Right hindlimb (tissue), 1 donor: ENCODE results near the gene EMX1.

Source experiments
- DNase-seq: peaks from one replicate; pipeline ENCODE4 v3.0.0-alpha.2; 2018

The EMX1 gene

DNA sequence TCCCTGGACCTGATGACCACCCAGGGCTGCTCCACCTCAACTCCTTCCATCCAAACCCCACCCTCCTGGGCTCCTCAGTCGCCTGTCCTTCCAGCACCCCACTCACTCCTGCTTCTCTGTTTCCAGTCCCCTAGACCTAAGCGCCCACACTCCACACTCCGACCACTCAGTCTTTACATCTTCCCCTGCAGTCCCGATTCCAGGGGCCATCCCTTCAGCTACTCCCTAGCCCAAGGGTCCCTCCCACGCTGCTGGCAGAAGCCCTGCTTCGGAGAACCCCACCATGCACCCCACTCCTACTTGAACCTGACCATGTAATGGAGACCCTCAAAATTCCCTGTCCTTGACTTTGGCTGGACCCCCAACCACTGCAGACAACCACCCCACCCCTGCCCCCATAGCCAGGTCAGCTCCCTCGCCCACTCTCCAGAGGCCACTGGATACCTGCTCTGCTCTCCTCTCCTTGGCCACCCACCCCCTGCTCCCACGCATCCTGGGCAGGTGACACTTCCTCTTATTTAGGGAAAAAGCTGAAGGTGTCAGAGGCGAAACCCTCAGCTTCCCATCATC, 28.2 kb downstream of the EMX1 start:
- no peak for DNase-seq

DNA sequence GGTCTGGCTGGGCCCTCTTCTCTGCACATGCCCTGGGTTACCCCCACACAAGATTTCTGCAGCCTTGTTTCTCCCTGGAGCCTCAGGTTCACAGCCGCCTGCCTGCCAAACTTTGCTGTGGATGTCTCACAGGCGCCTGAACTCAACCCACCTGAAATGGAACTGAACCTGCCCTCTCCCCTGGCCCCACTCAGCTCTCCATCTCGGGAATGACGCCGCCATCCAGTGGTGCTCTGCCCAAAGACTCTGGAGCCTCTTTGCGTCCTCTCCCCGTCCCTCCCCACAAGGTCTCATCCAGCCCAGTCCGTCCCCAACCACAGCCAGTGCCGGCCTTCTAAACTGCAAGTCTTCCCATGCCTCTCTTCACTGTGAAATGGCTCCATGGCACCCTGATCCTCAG, 29.1 kb downstream of the EMX1 start:
- DNase-seq = no peak

DNA sequence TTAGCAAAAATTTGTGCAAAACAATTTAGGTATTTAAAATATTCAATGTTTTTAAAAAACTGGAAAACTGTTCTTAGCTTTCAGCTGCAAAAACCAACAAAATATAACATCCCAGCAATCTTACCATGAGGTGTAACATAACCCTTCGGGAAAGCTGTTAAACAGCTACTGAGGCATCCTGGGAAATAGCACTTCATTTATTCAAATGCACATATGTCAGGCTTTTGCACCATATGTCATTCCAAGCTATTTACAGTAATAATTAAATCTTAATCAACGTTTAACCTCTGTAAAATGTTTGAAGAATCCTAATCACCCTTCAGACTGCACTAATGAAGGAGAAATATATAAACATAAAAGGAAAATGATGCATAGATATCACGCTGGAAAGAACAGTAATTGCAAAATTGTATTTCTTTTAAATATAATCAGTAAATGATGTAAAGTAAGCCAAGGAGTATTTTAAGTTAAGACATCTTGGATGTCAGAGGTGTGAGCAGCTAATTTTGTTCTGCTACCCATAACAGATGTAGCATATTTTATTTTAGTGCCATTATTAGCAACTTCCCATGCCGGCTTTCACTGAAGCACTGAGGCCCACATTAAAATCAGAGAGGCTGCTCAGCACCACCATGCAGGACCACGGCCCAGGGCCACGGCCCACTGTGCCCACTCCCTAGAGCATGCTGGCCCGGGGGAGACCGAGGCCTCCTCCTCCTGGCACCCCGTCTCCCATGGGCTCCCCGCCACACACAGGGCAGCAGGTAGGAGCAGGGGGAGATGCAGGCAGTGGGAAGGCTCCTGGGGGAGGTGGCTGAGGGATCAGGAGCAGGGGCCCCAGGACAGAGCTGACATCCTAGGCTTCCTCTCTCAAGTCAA, 30.9 kb downstream of the EMX1 start:
- no peak for DNase-seq

DNA sequence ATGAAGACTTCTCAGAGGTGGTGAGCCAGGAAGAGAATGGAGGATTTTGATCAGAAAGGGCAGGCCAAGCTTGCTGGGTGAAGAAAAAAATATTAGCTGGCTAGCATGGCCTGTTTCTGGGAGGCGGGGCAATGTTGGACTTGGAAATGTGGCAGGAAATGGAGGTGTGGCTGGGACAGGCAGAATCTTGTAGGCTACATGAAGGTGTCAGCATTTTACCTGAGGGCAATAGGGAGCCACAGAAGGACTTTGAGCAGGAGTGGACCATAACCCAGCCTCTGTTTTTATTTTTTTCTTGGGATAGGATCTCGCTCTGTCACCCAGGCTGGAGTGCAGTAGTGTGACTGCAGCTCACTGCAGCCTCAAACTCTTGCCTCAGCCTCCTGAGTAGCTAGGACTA, 31.7 kb downstream of the EMX1 start:
- no peak for DNase-seq

DNA sequence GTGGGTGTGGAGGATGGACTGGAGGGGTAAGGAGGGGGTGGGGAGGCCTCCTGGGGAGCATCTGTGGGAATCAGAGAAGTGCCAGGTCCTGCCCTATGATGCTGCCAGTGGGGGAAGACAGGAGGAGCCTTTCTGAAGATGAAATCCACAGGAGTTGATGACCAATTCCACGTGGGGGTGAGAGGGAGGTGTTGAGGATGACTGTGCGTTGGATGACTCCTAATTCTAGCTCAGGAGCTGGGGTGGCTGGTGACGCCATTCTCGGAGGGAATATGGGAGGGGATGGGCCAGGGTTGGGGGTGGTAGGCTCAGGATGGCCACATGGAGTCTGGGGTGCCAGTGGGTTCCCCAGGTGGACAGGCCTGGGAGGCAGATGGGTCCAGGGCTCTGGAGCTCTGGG, 32.3 kb downstream of the EMX1 start:
- no peak for DNase-seq

DNA sequence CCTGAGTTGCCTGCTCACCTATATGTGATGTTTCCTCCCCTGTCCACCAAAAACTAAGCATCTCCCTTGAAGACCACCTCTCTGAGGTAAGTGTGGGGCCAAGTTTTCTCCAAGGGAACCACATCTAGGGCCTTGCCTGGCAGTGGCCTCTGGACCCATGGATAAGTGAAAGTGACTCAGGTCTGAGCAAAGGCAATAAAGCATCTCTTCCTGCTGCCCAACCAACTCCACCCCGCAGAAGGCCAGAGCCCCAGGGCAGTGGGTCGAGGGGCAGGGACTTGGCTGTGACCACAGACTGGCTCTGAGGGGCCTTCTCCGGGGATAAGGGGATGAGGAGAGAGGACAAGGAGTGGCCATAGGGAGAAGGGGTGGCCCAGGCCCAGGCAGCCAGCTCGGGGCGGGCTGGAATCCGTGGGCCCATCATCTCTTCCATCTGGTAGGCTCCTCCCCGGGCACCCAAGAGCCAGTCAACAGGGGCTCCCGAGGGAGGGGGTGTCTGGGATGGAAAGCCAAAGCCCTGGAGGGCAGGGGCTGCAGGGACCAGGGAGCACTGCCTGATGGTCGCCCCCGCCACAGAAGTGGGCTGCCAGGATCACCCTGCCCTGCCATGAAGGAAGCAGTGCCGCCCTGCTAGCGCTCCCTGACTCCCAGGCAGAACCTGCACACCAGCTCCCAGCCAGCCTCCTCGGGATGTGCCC, 33.4 kb downstream of the EMX1 start:
- no peak for DNase-seq

DNA sequence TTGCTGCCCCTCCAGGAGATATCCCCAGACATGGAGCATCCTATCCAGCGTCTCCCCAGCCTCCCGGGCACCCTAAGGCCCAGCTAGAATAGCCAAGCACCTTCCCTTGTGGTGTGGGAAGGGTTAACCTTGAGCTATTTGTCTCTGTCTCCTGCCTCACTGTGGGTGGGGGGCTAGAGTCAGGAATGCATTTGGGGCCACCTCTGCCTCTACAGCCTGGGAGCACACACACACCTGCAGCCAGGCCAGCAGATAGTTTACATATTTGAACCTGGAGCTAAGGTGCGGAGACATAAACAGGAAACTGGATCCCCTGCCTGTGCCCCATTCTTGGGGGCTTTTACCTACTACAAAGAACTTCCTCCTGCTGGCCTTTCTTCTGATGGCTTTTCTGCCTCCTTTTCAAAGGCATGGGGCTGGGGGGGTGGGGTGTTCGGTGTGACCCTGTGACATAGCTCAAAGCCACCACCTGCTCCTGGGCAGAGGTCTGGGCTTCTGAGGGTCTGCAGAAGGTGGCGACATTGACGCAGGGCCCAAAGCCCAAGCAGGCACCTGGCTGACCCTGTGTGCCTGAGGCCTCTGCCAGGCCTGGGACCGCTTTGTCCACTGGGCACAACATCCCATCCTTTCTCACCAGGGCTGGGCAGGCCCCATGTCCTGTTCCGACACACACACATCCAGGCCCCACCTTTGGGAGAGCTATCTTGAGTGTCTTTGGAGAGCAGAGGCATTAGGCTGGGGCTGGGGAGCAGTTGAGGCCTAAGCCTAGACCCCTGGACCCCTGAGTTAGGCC, 34.2 kb downstream of the EMX1 start:
- DNase-seq = no peak

DNA sequence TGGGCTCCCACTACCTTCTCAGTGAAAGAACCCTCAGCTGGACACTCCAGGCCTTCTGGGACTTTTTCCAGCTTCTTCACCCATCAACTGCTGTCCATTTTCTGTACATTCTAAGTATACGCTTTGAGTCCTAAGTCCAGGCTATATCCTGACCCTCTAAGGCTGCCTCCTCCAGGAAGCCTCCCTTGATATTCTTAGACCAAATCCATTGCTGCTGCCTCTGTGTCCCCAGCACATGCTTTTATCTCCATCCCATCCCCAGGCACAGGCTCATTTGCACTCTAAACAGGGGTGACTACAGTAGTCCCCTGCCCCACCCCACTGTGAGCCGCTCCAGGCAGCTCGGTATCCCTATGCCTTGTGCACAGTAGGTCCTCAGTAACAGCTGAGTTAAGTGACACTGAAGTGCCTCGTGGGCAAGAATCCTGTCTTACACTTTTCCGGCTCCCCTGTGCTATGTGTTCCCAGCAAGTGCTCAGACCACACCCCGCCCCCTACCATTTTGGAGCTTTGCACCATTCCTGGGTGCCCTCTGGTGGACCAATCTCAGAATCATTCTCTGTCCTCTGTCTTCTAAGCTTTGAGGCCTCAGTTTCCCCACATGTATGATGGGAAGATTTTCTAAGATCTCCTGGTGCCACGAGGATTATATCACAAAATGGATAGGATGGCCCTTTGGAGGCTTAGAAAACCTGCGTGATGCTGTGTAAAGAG, 34.9 kb downstream of the EMX1 start:
- DNase-seq = no peak

DNA sequence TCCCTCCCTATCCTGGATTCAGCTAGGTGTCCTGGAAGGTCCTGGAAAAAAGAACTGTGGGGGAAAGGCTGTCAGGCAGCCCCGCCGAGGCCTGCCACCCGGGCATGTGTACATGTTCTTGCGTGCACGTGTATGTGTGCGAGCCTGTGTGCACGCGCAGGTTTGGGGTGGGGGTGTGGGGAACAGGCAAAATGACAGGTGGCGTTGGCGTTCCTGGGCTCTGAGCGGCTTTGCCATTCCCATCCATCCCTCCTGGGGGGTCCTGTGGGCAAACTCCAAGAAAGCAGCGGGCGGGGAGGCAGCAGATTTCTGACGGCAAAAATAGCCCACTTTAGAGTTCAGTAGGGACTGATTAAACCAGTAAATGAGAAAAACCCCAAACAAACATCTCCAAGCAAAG, 35.6 kb downstream of the EMX1 start:
- DNase-seq = no peak

DNA sequence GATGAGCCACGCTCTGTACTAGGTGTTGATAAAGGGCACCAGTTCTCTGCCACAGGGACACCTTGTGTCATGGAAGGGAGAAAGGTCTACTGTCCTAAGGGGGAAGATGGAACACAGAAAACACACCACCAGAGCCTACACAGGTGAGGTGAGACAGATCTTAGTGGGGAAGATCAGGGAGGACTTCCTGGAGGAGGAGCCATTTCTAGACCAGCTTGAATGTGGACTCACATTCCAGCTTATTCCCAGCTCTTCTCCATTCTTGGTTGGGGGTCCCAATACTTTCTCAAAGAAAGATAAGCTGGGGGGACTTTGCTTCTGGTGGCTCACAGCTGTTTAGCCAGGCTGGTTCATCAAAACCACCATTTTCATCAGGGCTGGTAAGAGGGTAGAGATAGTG, 36.2 kb downstream of the EMX1 start:
- DNase-seq = no peak

DNA sequence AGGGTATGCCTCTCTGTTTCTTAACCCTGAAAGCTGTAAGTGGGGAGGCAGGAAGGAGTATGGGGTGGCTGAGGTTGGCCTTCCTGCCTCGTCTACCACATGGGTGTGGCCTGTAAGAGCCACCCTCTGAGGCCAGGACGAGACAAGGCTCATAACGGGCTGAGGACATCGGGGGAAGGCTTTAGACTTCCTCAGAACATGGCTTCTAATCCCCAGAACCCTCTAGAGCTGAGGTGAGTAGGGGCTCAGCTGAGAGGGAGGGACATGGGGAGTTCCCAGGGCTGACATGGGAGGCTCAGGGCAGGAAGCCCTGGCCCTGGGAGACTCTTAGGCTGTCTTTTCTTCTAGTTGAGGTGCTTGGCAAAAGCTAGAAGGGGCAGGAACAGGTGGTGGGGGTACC, 36.7 kb downstream of the EMX1 start:
- no peak for DNase-seq

DNA sequence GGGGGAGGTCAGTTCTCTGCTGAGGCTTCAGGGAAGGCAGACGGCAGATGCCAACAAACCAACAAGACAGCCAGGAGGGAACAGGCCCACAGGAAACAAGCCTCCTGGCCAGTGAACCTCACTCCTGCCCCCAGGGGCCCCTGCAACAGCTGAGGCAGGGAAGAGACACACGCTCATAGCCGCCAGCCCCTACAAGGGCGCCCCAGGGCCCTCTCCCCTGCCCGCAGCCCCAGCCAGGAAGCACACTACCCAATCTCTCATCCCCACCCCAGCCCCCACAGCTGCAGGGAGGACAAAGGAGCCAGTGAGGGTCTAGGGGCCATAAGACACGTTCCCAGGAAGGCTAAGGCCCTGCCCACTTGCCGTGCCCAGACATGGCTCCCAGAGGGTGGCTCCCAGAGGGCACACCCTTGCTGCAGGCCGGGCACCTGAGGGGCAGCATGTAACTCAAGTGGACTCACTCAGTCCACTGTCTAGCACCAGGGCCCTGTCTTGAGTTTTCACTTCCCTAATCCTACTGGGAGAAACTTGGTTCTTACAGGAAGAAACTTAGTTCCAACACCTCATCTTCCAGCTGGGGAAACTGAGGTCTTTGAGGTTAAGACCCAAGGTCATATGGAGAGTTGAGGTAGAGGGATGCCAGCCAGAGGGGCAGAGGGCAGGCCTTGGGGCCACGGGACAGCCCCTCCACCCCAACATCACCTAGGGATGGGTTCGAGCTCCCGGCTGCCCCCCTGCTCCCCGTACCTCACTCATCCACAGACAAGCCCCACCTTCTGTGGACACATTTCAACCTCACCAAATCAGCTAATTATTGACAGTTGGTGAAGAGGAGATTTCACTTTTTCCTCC, 37.3 kb downstream of the EMX1 start:
- no peak for DNase-seq

DNA sequence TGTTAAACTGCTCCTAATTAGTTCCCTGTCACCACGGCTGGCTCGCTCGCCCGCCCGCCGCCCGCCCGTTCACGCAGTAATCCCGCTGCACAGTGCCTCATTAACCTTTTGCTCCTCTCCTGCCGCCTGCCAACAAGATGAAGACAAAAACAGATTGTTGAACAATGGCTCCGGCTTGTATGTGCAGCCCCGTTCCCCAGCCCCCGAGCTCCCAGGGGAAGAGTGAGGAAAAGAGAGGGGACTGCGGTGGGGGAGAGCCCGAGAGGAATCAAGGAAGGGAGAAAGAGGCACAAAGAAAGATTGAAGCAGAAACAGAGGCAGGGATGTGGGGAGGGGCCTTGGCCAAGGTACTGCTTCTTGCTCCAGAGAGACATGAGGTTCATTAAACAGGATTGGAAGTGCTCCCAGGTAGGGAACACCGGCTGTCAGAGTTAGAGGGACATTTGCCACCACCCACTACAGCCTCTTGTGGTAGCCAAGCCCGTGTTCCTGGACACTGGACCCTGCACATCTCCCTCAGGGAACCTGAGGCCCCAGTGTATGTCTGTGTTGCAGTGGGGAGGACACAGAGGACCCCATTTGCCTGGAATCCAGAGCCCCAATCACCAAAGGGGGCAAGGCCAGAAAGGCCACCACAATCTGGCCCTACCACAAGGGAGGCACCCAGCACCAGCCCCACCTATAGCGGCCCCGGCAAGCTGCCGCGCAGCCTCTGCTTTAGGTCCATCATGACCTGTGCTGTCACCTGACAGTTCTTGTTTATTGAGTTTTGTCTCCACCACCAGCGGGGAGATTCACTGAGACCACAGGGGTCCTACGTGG, 38.1 kb downstream of the EMX1 start:
- DNase-seq = no peak

DNA sequence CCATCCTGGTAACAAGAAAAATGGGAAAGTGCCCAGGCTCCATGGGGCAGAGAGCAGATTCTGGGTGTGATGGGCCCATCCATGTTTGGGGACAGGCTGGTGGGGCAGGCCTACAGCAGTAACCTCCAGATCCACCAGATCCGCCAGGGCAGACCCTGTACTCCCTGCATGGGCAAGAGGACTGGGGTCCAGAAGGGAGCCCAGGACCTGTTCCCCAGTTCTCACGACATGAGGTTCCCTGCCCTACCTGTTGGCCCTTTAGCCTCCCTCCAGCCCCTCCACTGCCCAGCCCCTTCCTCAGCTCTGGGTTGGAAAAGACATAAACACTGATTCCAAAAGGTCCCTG, 38.7 kb downstream of the EMX1 start:
- no peak for DNase-seq

DNA sequence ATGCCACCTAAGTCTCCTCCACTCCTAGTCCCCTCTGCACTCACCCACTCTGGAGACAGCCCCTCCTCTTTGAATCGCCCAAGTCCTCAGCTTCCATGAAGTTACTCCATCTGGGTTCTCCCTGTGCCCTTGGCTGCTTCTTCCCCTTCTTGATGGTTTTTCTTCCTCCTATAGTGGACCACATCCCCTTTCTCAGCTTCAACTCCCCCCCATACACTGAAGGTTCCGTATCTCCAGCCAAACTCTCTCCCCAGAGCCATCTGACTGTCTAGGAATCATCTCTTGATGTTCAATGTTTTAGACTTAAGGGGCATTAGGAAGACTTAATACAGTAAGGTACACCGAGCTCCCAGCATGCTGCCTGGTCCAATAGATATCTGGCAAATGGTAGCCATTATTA, 39.6 kb downstream of the EMX1 start:
- no peak for DNase-seq

DNA sequence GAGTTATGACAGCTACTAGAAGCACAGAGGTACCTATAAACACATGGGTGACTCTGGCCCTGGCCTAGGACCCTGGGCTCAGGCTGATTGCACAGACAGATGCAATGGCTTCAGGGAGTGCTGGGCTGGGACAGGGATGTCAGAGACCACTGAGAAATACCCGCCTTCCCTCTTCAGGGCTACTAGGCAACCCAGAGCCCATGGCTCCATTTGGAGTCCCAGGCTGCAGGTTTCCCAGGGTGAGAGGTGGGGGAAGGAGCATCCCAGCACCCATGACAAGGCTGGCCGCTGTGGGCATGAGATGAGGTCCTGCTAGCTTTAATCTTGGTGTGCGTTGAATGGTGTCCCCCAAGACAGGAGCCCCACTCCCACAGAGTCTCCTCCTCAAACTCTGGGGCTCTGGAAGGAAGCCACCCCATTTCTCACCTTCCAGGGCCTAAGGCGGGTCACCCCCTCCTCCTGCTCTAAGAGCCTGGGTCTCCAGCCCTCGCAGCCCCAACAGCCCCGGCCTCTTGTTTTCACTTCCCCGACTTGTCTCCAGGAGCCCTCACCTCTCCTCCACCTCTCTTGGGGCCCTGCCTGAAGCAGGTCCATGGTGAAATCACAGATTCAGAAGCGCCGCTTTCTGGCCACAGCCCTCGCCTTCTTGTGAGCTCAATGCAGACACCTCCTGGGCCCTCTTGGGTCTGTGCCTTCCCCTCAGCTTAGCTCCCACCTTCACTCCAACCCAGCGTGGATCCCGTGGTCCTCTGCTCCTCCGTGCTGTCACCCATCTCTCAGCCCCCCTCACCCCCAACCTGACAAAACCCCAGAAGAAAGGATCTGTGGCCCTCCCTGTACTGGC, 41.4 kb downstream of the EMX1 start:
- DNase-seq = no peak

DNA sequence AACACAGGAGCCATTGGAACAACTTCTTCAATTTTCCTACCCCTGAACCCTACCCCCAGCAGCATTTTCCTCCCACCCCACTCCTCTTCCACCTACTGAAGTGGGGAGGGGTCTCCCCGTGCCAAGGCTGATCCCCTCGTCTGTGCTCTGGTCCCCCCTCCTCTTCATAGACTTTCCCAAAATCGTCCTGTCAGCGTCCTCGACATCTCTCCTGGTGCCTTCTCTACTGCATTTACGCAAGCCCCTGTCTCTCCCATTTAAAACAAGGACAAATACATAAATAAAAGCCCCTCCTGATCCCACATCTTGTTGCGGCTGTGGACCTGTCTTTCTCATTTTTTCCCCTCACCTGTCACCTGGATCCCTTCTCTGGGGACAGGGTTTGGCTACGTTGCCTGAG, 42.2 kb downstream of the EMX1 start:
- no peak for DNase-seq

DNA sequence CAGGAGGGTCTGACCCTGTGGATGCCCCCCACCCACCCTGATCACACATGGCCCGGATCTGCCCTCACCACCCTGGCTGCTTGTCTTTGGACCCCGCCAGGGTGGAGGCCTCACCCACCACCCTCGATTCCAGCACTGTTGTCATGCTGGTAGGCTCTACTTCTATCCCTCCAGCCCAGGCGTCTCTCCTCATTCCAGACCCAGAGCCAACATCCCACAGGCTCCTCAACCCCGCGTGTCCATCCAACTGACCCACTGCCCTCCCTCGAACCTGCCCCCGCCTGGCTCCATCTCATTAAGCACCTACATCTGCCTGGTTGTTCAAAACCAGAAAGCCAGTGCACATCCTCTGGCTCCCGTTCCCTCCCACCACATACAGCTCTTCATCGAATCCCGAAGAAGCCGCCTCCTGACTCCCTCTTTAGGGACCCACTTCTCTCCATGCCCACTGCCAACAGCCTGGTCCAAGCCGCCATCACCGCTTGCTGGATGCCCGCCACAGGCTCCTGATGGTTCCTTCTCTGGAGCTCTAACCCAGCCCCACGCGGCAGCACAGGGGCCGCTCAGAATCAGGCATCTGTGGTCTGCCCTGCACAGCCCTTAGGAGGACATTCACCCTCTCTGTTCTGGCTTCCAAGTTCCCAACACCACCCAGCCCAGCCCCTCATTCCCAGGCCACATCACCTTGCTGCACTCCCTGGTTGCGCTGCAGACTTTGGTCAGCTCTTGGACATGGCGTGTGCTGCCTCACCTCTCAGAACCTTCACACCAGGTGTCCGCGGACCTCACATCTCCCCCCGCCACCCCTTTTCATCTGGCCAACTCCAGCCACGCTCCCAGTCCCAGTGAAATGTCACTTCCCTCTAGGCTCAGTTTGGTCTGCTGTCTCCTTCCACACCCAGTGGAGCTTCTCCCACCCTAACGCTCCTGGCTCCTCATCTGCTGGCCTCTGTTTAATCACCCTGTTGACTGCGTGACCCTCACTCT, 43.0 kb downstream of the EMX1 start:
- no peak for DNase-seq
